Measurements from ENCODE around the gene HSD17B8.

GRCh38 chr6:33166811-33167210 is 37.6 kb upstream of the HSD17B8 start:
- TF ChIP-seq CTCF (IDR thresholded peaks at IDR 0.05 in 2 of 3, conservative IDR thresholded peaks at IDR 0.05 in 1 of 3; ENCODE audit: borderline replicate concordance in 1 of 3, insufficient read depth in 1 of 3, low read depth in 2 of 3, low read length in 2 of 3), result no peak
- no peak for TF ChIP-seq POLR2AphosphoS5 (IDR thresholded peaks at IDR 0.05; ENCODE audit: low read depth, low read length)
- no peak for TF ChIP-seq YY1 (IDR thresholded peaks at IDR 0.05; ENCODE audit: extremely low read depth, insufficient replicate concordance, low read depth, low read length)
- TF ChIP-seq REST (IDR thresholded peaks at IDR 0.05; ENCODE audit: low read depth), result no peak
- TF ChIP-seq MAX (IDR thresholded peaks at IDR 0.05), result no peak
- TF ChIP-seq JUND (IDR thresholded peaks at IDR 0.05), result no peak
- no peak for TF ChIP-seq ELF1 (IDR thresholded peaks at IDR 0.05; ENCODE audit: borderline replicate concordance, low read depth)
- no peak for TF ChIP-seq RAD21 (IDR thresholded peaks at IDR 0.05; ENCODE audit: low read depth)

Data from HCT116 (cell line).